Muscle of leg (tissue), 11 donors: ENCODE data around the gene FASN. TPM values are rescaled to one million over a fixed set of nuclear protein-coding genes. Genes with fewer than 3 reads are reported as not detected.

Experiments used
- DNase-seq: peaks from one replicate; pipeline ENCODE4 v3.0.0; 2013
- H3K27ac ChIP-seq: one replicate; pipeline ENCODE4 v1.5.1; 2013; ENCODE audit warnings: mild to moderate bottlenecking, low read length, control low read depth
- H3K27me3 ChIP-seq: one replicate; pipeline ENCODE4 v1.6.1; 2013; ENCODE audit warnings: low read length; ENCODE audit not compliant: control insufficient read depth, insufficient read depth
- H3K36me3 ChIP-seq: one replicate; pipeline ENCODE4 v1.6.1; 2013; ENCODE audit warnings: low read length; ENCODE audit not compliant: control insufficient read depth, insufficient read depth
- H3K4me1 ChIP-seq: one replicate; pipeline ENCODE4 v1.6.1; 2013; ENCODE audit warnings: low read length; ENCODE audit not compliant: control insufficient read depth, insufficient read depth
- H3K4me3 ChIP-seq: one replicate; pipeline ENCODE4 v1.5.1; 2013; ENCODE audit warnings: low read length, control low read depth
- H3K9me3 ChIP-seq: replicated peaks from 2 replicates; pipeline ENCODE4 v1.6.1; 2013; ENCODE audit warnings: low read depth, low read length; ENCODE audit not compliant: control insufficient read depth
- WGBS: methylation state at CpG from one replicate; pipeline ENCODE4 v1.1.5; 2013; ENCODE audit warnings: missing lambda C conversion rate; ENCODE audit not compliant: insufficient coverage; 5-methylcytosine and 5-hydroxymethylcytosine counted together
- polyA plus RNA-seq, 8 donors: library from polyadenylated mRNA; unstranded; fragments of 120-200 nt; gene quantifications; one replicate each; pipeline versions ENCODE4 v1.2.1 to v1.2.3, GENCODE V29; 2013; ENCODE audit warnings: inconsistent platforms in 1 of 8, low replicate concordance in 1 of 8; ENCODE audit not compliant: insufficient read length in 8 of 8, insufficient read depth in 1 of 8
- total RNA-seq: library from RNA; stranded (reverse); fragments of 120-200 nt; gene quantifications from one replicate; pipeline ENCODE4 v1.2.4, GENCODE V29; 2013

Gene FASN
- total and polyA plus RNA-seq, 9 donors = 15.4 to 53.4 (median 34.2) TPM

- H3K27ac ChIP-seq = no peak overlapping the region
- no peak for DNase-seq
- H3K4me1 ChIP-seq = peaks cover 23% of the 10 kb centered on the region
- H3K27me3 ChIP-seq = no peaks in the 10 kb centered on the region
- WGBS = 88% methylated on average over 35 of the region's 37 CpGs
- no peak overlapping the region for H3K4me3 ChIP-seq
- peaks cover 62% of the 10 kb centered on the region for H3K36me3 ChIP-seq
- H3K9me3 ChIP-seq = no peaks in the 10 kb centered on the region
Observed at GRCh38 chr17:82094931-82095776, 2.9 kb downstream of the FASN start.

- Histone ChIP-seq H3K4me1 (peaks cover 11% of the 10 kb centered on the region), H3K4me3 (no peak overlapping the region), H3K27me3 (no peaks in the 10 kb centered on the region), H3K27ac (no peak overlapping the region), H3K9me3 (no peaks in the 10 kb centered on the region), H3K36me3 (peaks cover 81% of the 10 kb centered on the region)
- WGBS = 94% methylated on average over 33 of the region's 40 CpGs
- DNase-seq = no peak
Observed at GRCh38 chr17:82092995-82093751, 4.9 kb downstream of the FASN start.

GRCh38 chr17:82092628-82092994, 5.4 kb downstream of the FASN start:
- H3K4me3 ChIP-seq = no peak overlapping the region
- H3K36me3 ChIP-seq = peaks cover 87% of the 10 kb centered on the region
- H3K4me1 ChIP-seq = peaks cover 11% of the 10 kb centered on the region
- no peak overlapping the region for H3K27ac ChIP-seq
- H3K9me3 ChIP-seq = no peaks in the 10 kb centered on the region
- 95% methylated on average over 19 of the region's 20 CpGs for WGBS
- no peak for DNase-seq
- H3K27me3 ChIP-seq = no peaks in the 10 kb centered on the region

GRCh38 chr17:82092094-82092586, 5.9 kb downstream of the FASN start:
- DNase-seq = no peak
- no peak overlapping the region for H3K27ac ChIP-seq
- no peak overlapping the region for H3K4me3 ChIP-seq
- H3K4me1 ChIP-seq = peaks cover 10% of the 10 kb centered on the region
- WGBS = 91% methylated on average over 23 of the region's 23 CpGs
- no peaks in the 10 kb centered on the region for H3K27me3 ChIP-seq
- H3K9me3 ChIP-seq = no peaks in the 10 kb centered on the region
- H3K36me3 ChIP-seq = peaks cover 92% of the 10 kb centered on the region

GRCh38 chr17:82091264-82092066, 6.6 kb downstream of the FASN start:
- WGBS = 92% methylated on average over 35 of the region's 37 CpGs
- DNase-seq = no peak
- peaks cover 95% of the 10 kb centered on the region for H3K36me3 ChIP-seq
- H3K27ac ChIP-seq = no peak overlapping the region
- H3K4me1 ChIP-seq = peaks cover 4% of the 10 kb centered on the region
- H3K9me3 ChIP-seq = no peaks in the 10 kb centered on the region
- no peaks in the 10 kb centered on the region for H3K27me3 ChIP-seq
- no peak overlapping the region for H3K4me3 ChIP-seq

- no peak for DNase-seq
- H3K36me3 ChIP-seq = peaks cover 95% of the 10 kb centered on the region
- no peak overlapping the region for H3K4me3 ChIP-seq
- no peak overlapping the region for H3K27ac ChIP-seq
- H3K27me3 ChIP-seq = no peaks in the 10 kb centered on the region
- H3K4me1 ChIP-seq = no peaks in the 10 kb centered on the region
- WGBS = 90% methylated on average over 29 of the region's 29 CpGs
- no peaks in the 10 kb centered on the region for H3K9me3 ChIP-seq
Observed at GRCh38 chr17:82090549-82091263, 7.3 kb downstream of the FASN start.

- Histone ChIP-seq H3K36me3 (peaks cover 95% of the 10 kb centered on the region), H3K4me3 (no peak overlapping the region), H3K4me1 (no peaks in the 10 kb centered on the region), H3K27me3 (no peaks in the 10 kb centered on the region), H3K9me3 (no peaks in the 10 kb centered on the region), H3K27ac (no peak overlapping the region)
- WGBS = 83% methylated on average over 23 of the region's 29 CpGs
- DNase-seq = no peak
Observed at GRCh38 chr17:82089723-82090548, 8.1 kb downstream of the FASN start.

GRCh38 chr17:82088838-82089722, 9.0 kb downstream of the FASN start:
- H3K36me3 ChIP-seq = peaks cover 99% of the 10 kb centered on the region
- no peak for DNase-seq
- H3K27ac ChIP-seq = no peak overlapping the region
- 92% methylated on average over 36 of the region's 47 CpGs for WGBS
- no peaks in the 10 kb centered on the region for H3K9me3 ChIP-seq
- no peaks in the 10 kb centered on the region for H3K27me3 ChIP-seq
- no peaks in the 10 kb centered on the region for H3K4me1 ChIP-seq
- no peak overlapping the region for H3K4me3 ChIP-seq
